Upper lobe of right lung (tissue), 1 donor: ENCODE results near the gene PROM2. TPM values are rescaled to one million over a fixed set of nuclear protein-coding genes. Genes with fewer than 3 reads are reported as not detected.

Source experiments
- ATAC-seq: fragments of 200-7000 bp; cut with Tn5 transposase; one replicate; pipeline ENCODE4 v1.9.1; 2020; ENCODE audit warnings: mild to moderate bottlenecking, moderate library complexity
- DNase-seq: peaks from one replicate; pipeline ENCODE4 v3.0.0-alpha.2; 2020
- H3K27ac ChIP-seq: fragments of 200-600 bp; one replicate; pipeline ENCODE4 v1.8.0; 2022
- H3K27me3 ChIP-seq: fragments of 200-600 bp; one replicate; pipeline ENCODE4 v1.8.0; 2022; ENCODE audit warnings: mild to moderate bottlenecking
- H3K36me3 ChIP-seq: fragments of 200-600 bp; one replicate; pipeline ENCODE4 v1.8.0; 2022
- H3K4me1 ChIP-seq: fragments of 200-600 bp; one replicate; pipeline ENCODE4 v1.8.0; 2022
- H3K4me3 ChIP-seq: fragments of 200-600 bp; one replicate; pipeline ENCODE4 v1.8.0; 2022; ENCODE audit warnings: mild to moderate bottlenecking
- H3K9me3 ChIP-seq: fragments of 200-600 bp; one replicate; pipeline ENCODE4 v1.8.0; 2022
- intact Hi-C: fragments of 100-400 bp; cut with DNase I; formaldehyde crosslinking; loops from one replicate; pipeline ENCODE4 v1.11.0; 2022
- total RNA-seq: library from RNA; stranded (reverse); fragmentation: NEBNext Ultra II Directional; extraction: Animal tissue kit (Norgen Biotek cat#: 25700); gene quantifications from one replicate; pipeline ENCODE4 v1.2.1, GENCODE V29; 2021
- TF ChIP-seq, protein P1 (sequence below): fragments of 200-600 bp; IDR thresholded peaks from one replicate; pipeline ENCODE4 v1.8.0; 2022; ENCODE audit warnings: antibody characterized with exemption
- donor health status: DM: no; HTN: yes; CAD: no; lungs with severe emphysema.

Gene PROM2
- total RNA-seq, 1 donor from 2014 or later = 6.0 TPM

DNA sequence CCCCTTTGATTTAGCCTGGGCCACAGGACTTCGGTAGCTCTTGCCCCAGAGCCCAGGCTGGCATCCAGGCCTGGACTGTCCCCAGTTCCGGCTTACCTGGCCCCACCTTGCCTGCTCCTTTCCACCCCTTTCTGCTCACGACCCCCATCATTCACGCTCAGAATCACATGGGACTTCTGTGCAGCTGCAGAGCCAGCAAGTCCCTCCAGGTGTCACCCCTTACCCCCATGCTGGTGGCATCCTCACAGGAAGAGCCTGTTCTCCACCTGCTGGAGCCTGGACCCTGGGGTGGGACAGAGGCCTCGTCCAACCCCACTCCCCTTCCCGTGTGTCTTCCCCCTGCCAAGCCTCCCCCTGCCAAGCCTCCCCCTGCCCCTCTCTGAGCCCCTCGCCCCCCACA lies 15.0 kb downstream of the PROM2 start:
- H3K36me3 ChIP-seq = no peaks in the 10 kb centered on the region
- ATAC-seq = no peak
- no peak overlapping the region for H3K27ac ChIP-seq
- intact Hi-C loops = no loop called here
- H3K4me1 ChIP-seq = no peaks in the 10 kb centered on the region
- no peak for DNase-seq
- no peaks in the 10 kb centered on the region for H3K27me3 ChIP-seq
- H3K9me3 ChIP-seq = peaks cover 10% of the 10 kb centered on the region
- TF ChIP-seq, protein P1, sequence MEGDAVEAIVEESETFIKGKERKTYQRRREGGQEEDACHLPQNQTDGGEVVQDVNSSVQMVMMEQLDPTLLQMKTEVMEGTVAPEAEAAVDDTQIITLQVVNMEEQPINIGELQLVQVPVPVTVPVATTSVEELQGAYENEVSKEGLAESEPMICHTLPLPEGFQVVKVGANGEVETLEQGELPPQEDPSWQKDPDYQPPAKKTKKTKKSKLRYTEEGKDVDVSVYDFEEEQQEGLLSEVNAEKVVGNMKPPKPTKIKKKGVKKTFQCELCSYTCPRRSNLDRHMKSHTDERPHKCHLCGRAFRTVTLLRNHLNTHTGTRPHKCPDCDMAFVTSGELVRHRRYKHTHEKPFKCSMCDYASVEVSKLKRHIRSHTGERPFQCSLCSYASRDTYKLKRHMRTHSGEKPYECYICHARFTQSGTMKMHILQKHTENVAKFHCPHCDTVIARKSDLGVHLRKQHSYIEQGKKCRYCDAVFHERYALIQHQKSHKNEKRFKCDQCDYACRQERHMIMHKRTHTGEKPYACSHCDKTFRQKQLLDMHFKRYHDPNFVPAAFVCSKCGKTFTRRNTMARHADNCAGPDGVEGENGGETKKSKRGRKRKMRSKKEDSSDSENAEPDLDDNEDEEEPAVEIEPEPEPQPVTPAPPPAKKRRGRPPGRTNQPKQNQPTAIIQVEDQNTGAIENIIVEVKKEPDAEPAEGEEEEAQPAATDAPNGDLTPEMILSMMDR = no peak
- no peak overlapping the region for H3K4me3 ChIP-seq

GRCh38 chr2:95291222-95291621 lies 17.0 kb downstream of the PROM2 start:
- H3K4me1 ChIP-seq = no peaks in the 10 kb centered on the region
- peaks cover 10% of the 10 kb centered on the region for H3K9me3 ChIP-seq
- H3K36me3 ChIP-seq = no peaks in the 10 kb centered on the region
- no peak overlapping the region for H3K4me3 ChIP-seq
- intact Hi-C loops = no loop called here
- no peak for ATAC-seq
- TF ChIP-seq, protein P1 = no peak
- no peak for DNase-seq
- H3K27me3 ChIP-seq = no peaks in the 10 kb centered on the region
- no peak overlapping the region for H3K27ac ChIP-seq

- Histone ChIP-seq H3K27ac (no peak overlapping the region), H3K4me3 (no peak overlapping the region), H3K36me3 (no peaks in the 10 kb centered on the region), H3K27me3 (no peaks in the 10 kb centered on the region), H3K9me3 (peaks cover 10% of the 10 kb centered on the region), H3K4me1 (no peaks in the 10 kb centered on the region)
- ATAC-seq (no peak), DNase-seq (no peak)
- TF ChIP-seq, protein P1 = no peak
- intact Hi-C loops = no loop called here
These were observed 18.5 kb downstream of the PROM2 start for GRCh38 chr2:95292623-95293260.

DNA sequence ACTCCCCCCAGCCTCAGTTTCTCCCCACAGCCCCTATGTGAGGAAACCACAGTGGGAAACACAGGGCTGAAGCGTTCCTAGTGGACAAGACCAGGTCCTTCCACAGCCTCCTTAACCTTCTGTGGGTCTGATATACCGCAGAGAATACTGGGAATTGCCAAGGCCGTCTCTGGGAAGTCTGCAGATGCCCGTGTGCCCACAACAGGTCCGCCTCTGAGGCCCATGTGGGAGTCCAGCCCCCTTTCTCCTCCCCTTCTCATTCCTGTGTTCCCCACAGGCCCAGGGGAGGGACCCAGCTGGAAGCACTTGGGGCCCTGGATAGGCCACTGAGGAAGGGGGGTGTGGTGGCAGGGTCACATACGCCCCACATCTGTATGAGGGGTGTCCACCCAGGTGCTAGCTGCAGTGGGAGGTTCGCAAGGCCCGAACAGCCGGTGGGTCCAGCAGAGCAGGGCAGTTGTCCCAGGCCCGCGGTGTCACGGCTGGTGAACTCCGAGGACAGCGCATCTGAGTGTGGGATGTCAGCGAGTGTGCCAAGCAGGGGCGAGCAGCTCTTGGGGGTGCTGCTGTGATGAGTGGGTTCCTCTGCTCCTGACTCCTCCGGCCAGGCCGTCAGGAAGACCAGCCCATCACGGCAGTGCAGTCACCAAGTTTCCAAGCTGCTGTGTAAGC lies 20.5 kb downstream of the PROM2 start:
- Histone ChIP-seq H3K27me3 (peaks cover 7% of the 10 kb centered on the region), H3K9me3 (peaks cover 10% of the 10 kb centered on the region), H3K4me3 (no peak overlapping the region), H3K4me1 (no peaks in the 10 kb centered on the region), H3K36me3 (no peaks in the 10 kb centered on the region), H3K27ac (no peak overlapping the region)
- TF ChIP-seq, protein P1 = no peak
- intact Hi-C loops = no loop called here
- ATAC-seq (no peak), DNase-seq (no peak)

DNA sequence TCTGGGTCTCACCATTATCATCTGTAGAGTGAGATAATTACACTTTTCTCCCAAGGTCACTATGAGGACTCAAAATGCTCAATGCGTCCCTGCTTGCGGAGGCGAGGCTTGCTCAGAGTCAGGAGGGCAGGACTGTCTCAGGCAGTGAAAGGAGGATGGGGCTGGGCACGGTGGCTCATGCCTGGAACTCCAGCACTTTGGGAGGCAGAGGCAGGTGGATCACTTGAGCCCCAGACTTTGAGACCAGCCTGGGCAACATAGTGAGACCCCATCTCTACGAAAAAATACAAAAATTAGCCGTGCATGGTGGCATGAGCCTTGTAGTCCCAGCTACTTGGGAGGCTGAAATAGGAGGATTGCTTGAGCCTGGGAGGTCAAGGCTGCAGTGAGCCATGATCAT lies 21.1 kb downstream of the PROM2 start:
- Histone ChIP-seq H3K27me3 (peaks cover 7% of the 10 kb centered on the region), H3K27ac (no peak overlapping the region), H3K4me3 (no peak overlapping the region), H3K36me3 (no peaks in the 10 kb centered on the region), H3K4me1 (no peaks in the 10 kb centered on the region), H3K9me3 (peaks cover 10% of the 10 kb centered on the region)
- DNase-seq (no peak), ATAC-seq (no peak)
- intact Hi-C loops = no loop called here
- TF ChIP-seq, protein P1 = no peak
